HepG2 (cell line): ENCODE measurements around the gene MPIG6B. TPM values are rescaled to one million over a fixed set of nuclear protein-coding genes. Genes with fewer than 3 reads are reported as not detected.
A peak's percentile ranks its signal among the peaks of the same experiment; 100 is the strongest.

Experiments
- ARNT2 ChIP-seq: sonication (generic); formaldehyde crosslinking; IDR thresholded peaks from 2 replicates; pipeline ENCODE4 v1.8.0; 2022; ENCODE audit warnings: mild to moderate bottlenecking, low read depth, missing genetic modification reagents, moderate library complexity
- CEBPB ChIP-seq: IDR thresholded peaks from 2 replicates; pipeline ENCODE4 v1.6.1; 2011; ENCODE audit warnings: low read depth, low read length, improper control_type of control experiment, borderline replicate concordance
- HMG20A ChIP-seq: IDR thresholded peaks from 2 replicates; pipeline ENCODE4 v1.6.1; 2016; ENCODE audit warnings: borderline replicate concordance
- HOXA5 ChIP-seq: sonication (generic); formaldehyde crosslinking; IDR thresholded peaks from 2 replicates; pipeline ENCODE4 v1.4.0; 2020; ENCODE audit warnings: missing genetic modification reagents
- MBD4 ChIP-seq: IDR thresholded peaks from 2 replicates; pipeline ENCODE4 v1.6.1; 2012; ENCODE audit warnings: low read length, inconsistent platforms, borderline replicate concordance
- MED13 ChIP-seq: sonication (generic); formaldehyde crosslinking; IDR thresholded peaks from 2 replicates; pipeline ENCODE4 v1.5.0; 2020; ENCODE audit warnings: missing genetic modification reagents
- NR2F2 ChIP-seq: IDR thresholded peaks from 2 replicates; pipeline ENCODE4 v1.6.1; 2012; ENCODE audit warnings: low read depth, inconsistent platforms, borderline replicate concordance
- PAX8 ChIP-seq: sonication (generic); formaldehyde crosslinking; IDR thresholded peaks from 2 replicates; pipeline ENCODE4 v1.8.0; 2022; ENCODE audit warnings: mild to moderate bottlenecking, missing genetic modification reagents, borderline replicate concordance
- PLRG1 ChIP-seq: fragments of 450-650 bp; conservative IDR thresholded peaks from 2 replicates; pipeline ENCODE4 v1.6.1; 2016
- SAP130 ChIP-seq: IDR thresholded peaks from 2 replicates; pipeline ENCODE4 v1.6.1; 2016; ENCODE audit warnings: low read depth
- TGIF2 ChIP-seq: IDR thresholded peaks from 2 replicates; pipeline ENCODE4 v1.6.1; 2016; ENCODE audit warnings: control low read depth, missing compliant biosample characterization
- ZFAT ChIP-seq: sonication (generic); formaldehyde crosslinking; conservative IDR thresholded peaks from 2 replicates; pipeline ENCODE4 v1.8.1; 2023; ENCODE audit warnings: missing genetic modification reagents, inconsistent platforms
- ZNF331 ChIP-seq: sonication (generic); formaldehyde crosslinking; IDR thresholded peaks from 2 replicates; pipeline ENCODE4 v1.4.0; 2020; ENCODE audit warnings: missing genetic modification reagents
- ZNF577 ChIP-seq: sonication (generic); formaldehyde crosslinking; IDR thresholded peaks from 2 replicates; pipeline ENCODE4 v1.4.0; 2020; ENCODE audit warnings: mild to moderate bottlenecking, low read depth, missing genetic modification reagents, borderline replicate concordance
- ZNF619 ChIP-seq: sonication (generic); formaldehyde crosslinking; IDR thresholded peaks from 2 replicates; pipeline ENCODE4 v1.4.0; 2020; ENCODE audit warnings: mild to moderate bottlenecking, missing genetic modification reagents
- polyA plus RNA-seq, 8 experiments: library from polyadenylated mRNA; depleted of rRNA in 3 of 8; stranded (reverse) in 7 of 8; unstranded in 1 of 8; fragments of >200 nt; fragmentation: Illumina TruSeq in 4 of 8; extraction: Trizol in 4 of 8; gene quantifications; 2 replicates each; pipeline versions ENCODE4 v1.2.1 to v1.2.3, GENCODE V29; 2011 to 2016; ENCODE audit warnings: low read depth in 4 of 8, missing spikeins in 1 of 8, mixed read lengths in 1 of 8; ENCODE audit not compliant: insufficient read depth in 1 of 8
- total RNA-seq, 5 experiments: library from RNA; depleted of rRNA; stranded (reverse); fragments of >200 nt; fragmentation: Illumina TruSeq; extraction: Trizol; gene quantifications; 2 replicates each; pipeline ENCODE4 v1.2.3, GENCODE V29; 2016; ENCODE audit warnings: low read depth in 1 of 5
- TF ChIP-seq, protein P1 (sequence below): fragments of 450-650 bp; IDR thresholded peaks from 2 replicates; pipeline ENCODE4 v1.6.1; 2017
- TF ChIP-seq, protein P2 (sequence below): sonication (generic); formaldehyde crosslinking; IDR thresholded peaks from 2 replicates; pipeline ENCODE4 v1.5.1; 2020; ENCODE audit warnings: missing genetic modification reagents, mild to moderate bottlenecking, borderline replicate concordance
- TF ChIP-seq, protein P3 (sequence below): sonication (generic); formaldehyde crosslinking; IDR thresholded peaks from 2 replicates; pipeline ENCODE4 v1.4.0; 2020; ENCODE audit warnings: missing genetic modification reagents
- TF ChIP-seq, protein P4 (sequence below): sonication (generic); formaldehyde crosslinking; IDR thresholded peaks from 2 replicates; pipeline ENCODE4 v1.4.0; 2020; ENCODE audit warnings: mild to moderate bottlenecking, missing genetic modification reagents
- TF ChIP-seq, protein P5 (sequence below): sonication (generic); formaldehyde crosslinking; IDR thresholded peaks from 2 replicates; pipeline ENCODE4 v1.4.0; 2020; ENCODE audit warnings: missing genetic modification reagents

The MPIG6B gene
- total and polyA plus RNA-seq, 2 of the 13 experiments (the other 11 are each of a cell fraction or from before 2014, with no cell fraction given) = not detected

DNA sequence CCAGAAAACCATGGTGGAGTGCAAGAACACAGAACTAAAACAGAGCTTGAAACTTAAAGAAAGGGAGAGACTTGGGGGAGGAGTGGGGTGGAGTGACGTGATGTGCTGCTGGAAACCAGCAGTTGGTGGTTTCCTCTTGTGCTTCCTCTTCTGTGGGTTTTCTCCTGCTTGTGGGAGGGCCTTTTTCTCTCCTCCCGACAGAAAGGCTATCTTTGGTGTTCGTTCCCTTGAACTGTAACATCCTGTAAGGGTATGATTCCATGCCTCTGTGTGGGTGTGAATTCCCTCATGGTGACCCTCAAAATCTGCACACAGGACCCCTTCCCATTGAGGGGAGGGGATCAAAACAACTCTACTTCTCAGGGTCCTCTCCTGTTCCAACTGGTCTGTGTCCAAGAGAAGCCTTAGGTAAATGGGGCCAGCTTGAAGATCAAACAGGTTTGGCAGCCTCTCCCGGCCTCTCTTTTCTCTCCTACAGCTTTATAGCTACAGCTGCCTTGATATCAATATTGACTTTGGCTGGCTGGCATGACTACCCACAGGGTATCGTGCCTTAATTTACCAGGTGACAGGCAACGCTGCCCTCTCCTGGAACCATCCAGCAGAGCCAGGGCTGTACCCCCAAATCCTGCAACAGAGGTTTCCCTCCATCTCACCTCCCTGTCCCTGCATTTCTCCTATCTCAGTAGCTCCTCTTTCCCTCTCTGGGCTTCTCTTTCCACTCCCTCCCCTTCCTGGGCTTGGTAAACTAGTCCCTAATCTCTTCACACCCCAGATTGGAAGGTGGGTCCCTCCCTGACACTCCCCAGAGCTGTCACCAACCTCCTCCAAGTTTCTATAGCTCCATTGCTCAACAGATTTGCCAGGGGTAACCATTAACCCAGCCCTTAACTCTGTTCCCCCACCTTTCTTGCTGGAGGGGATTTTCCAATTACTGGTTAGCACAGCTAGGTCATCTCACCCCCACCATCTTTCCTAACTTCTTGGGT, 15.1 kb downstream of the MPIG6B start (continued):
- TF ChIP-seq, protein P1, sequence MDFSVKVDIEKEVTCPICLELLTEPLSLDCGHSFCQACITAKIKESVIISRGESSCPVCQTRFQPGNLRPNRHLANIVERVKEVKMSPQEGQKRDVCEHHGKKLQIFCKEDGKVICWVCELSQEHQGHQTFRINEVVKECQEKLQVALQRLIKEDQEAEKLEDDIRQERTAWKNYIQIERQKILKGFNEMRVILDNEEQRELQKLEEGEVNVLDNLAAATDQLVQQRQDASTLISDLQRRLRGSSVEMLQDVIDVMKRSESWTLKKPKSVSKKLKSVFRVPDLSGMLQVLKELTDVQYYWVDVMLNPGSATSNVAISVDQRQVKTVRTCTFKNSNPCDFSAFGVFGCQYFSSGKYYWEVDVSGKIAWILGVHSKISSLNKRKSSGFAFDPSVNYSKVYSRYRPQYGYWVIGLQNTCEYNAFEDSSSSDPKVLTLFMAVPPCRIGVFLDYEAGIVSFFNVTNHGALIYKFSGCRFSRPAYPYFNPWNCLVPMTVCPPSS = no peak
- TF ChIP-seq ZFAT (CRISPR knock-in tag) (no peak), NR2F2 (no peak), CEBPB (peak; percentile 96), ARNT2 (CRISPR knock-in tag) (peak; percentile 40; the same call in 1 of the 2 replicates), HOXA5 (CRISPR knock-in tag) (peak; percentile 77), ZNF577 (CRISPR knock-in tag) (0 out of 2 replicates have a peak, but pooled peaks have one; percentile 18), PAX8 (no peak), ZNF331 (peak; percentile 88; the same call in 1 of the 2 replicates), MED13 (CRISPR knock-in tag) (peak; percentile 91), PLRG1 (no peak), MBD4 (no peak), TGIF2 (peak; percentile 94), HMG20A (CRISPR knock-in tag) (peak; percentile 27; the same call in 1 of the 2 replicates), SAP130 (CRISPR knock-in tag) (peak; percentile 96), ZNF619 (CRISPR knock-in tag) (0 out of 2 replicates have a peak, but pooled peaks have one; percentile 54)
- TF ChIP-seq, protein P2, sequence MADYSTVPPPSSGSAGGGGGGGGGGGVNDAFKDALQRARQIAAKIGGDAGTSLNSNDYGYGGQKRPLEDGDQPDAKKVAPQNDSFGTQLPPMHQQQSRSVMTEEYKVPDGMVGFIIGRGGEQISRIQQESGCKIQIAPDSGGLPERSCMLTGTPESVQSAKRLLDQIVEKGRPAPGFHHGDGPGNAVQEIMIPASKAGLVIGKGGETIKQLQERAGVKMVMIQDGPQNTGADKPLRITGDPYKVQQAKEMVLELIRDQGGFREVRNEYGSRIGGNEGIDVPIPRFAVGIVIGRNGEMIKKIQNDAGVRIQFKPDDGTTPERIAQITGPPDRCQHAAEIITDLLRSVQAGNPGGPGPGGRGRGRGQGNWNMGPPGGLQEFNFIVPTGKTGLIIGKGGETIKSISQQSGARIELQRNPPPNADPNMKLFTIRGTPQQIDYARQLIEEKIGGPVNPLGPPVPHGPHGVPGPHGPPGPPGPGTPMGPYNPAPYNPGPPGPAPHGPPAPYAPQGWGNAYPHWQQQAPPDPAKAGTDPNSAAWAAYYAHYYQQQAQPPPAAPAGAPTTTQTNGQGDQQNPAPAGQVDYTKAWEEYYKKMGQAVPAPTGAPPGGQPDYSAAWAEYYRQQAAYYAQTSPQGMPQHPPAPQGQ (CRISPR knock-in tag) = no peak
- TF ChIP-seq, protein P3, sequence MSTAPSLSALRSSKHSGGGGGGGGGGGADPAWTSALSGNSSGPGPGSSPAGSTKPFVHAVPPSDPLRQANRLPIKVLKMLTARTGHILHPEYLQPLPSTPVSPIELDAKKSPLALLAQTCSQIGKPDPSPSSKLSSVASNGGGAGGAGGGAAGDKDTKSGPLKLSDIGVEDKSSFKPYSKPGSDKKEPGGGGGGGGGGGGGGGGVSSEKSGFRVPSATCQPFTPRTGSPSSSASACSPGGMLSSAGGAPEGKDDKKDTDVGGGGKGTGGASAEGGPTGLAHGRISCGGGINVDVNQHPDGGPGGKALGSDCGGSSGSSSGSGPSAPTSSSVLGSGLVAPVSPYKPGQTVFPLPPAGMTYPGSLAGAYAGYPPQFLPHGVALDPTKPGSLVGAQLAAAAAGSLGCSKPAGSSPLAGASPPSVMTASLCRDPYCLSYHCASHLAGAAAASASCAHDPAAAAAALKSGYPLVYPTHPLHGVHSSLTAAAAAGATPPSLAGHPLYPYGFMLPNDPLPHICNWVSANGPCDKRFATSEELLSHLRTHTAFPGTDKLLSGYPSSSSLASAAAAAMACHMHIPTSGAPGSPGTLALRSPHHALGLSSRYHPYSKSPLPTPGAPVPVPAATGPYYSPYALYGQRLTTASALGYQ (CRISPR knock-in tag) = peak; percentile 97
- TF ChIP-seq, protein P4, sequence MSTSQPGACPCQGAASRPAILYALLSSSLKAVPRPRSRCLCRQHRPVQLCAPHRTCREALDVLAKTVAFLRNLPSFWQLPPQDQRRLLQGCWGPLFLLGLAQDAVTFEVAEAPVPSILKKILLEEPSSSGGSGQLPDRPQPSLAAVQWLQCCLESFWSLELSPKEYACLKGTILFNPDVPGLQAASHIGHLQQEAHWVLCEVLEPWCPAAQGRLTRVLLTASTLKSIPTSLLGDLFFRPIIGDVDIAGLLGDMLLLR (CRISPR knock-in tag) = no peak
- TF ChIP-seq, protein P5, sequence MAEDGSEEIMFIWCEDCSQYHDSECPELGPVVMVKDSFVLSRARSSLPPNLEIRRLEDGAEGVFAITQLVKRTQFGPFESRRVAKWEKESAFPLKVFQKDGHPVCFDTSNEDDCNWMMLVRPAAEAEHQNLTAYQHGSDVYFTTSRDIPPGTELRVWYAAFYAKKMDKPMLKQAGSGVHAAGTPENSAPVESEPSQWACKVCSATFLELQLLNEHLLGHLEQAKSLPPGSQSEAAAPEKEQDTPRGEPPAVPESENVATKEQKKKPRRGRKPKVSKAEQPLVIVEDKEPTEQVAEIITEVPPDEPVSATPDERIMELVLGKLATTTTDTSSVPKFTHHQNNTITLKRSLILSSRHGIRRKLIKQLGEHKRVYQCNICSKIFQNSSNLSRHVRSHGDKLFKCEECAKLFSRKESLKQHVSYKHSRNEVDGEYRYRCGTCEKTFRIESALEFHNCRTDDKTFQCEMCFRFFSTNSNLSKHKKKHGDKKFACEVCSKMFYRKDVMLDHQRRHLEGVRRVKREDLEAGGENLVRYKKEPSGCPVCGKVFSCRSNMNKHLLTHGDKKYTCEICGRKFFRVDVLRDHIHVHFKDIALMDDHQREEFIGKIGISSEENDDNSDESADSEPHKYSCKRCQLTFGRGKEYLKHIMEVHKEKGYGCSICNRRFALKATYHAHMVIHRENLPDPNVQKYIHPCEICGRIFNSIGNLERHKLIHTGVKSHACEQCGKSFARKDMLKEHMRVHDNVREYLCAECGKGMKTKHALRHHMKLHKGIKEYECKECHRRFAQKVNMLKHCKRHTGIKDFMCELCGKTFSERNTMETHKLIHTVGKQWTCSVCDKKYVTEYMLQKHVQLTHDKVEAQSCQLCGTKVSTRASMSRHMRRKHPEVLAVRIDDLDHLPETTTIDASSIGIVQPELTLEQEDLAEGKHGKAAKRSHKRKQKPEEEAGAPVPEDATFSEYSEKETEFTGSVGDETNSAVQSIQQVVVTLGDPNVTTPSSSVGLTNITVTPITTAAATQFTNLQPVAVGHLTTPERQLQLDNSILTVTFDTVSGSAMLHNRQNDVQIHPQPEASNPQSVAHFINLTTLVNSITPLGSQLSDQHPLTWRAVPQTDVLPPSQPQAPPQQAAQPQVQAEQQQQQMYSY (CRISPR knock-in tag) = no peak
